RWPE1 (cell line): ENCODE measurements around the gene CMTM2.
"Not testable (repeated sequence)": the region's sequence is repeated elsewhere in the genome, so short reads cannot be mapped to it uniquely, and the experiment has no call there.

Experiments
- CTCF ChIA-PET: fragments of 350-600 bp; sonication (Branson Sonifier 250); formaldehyde crosslinking; extraction: SDS; loops from one replicate; lab custom pipeline; 2021; lab: Yijun Ruan, JAX
- POLR2A ChIA-PET: fragments of 400-600 bp; formaldehyde crosslinking; extraction: SDS; loops from one replicate; lab custom pipeline; 2020; ENCODE audit warnings: antibody characterized with exemption; ENCODE audit not compliant: low non-redundant PET; lab: Yijun Ruan, JAX
- DNase-seq: peaks from one replicate; pipeline ENCODE4 v3.0.0; 2012; ENCODE audit warnings: low spot score
- H3K27ac ChIP-seq: fragments of 450-650 bp; 2 replicates; pipeline ENCODE4 v1.5.1; 2017
- CTCF ChIP-seq: fragments of 450-650 bp; conservative IDR thresholded peaks from 2 replicates; pipeline ENCODE4 v1.5.1; 2017; ENCODE audit warnings: low read depth, mild to moderate bottlenecking

CMTM2 gene

GRCh38 chr16:66610111-66610820 is 31.0 kb downstream of the CMTM2 start:
- no peak for TF ChIP-seq CTCF
- CTCF ChIA-PET, result interaction anchor here (1.0 kb wide), 1 partner anchor 41 kb away, joined by 4 read pairs; no protein-coding TSS in a partner anchor
- POLR2A ChIA-PET, result no interaction called here

GRCh38 chr16:66611911-66612310 is 32.6 kb downstream of the CMTM2 start:
- H3K27ac ChIP-seq, result peak overlapping the region; percentile 88; the same call in 1 of the 2 replicates
- POLR2A ChIA-PET, DNase-seq, CTCF ChIA-PET: not testable (repeated sequence)

More at GRCh38 chr16:66610111-66610820, 31.0 kb downstream of the CMTM2 start:
- no peak for DNase-seq
- peak overlapping the region; percentile 88 for H3K27ac ChIP-seq

GRCh38 chr16:66612422-66612821 is 33.2 kb downstream of the CMTM2 start:
- peak overlapping the region; percentile 88; the same call in 1 of the 2 replicates for H3K27ac ChIP-seq
- no peak for DNase-seq
- CTCF ChIA-PET, result no interaction called here
- POLR2A ChIA-PET, result no interaction called here
- TF ChIP-seq CTCF, result no peak

GRCh38 chr16:66614161-66614802 is 35.0 kb downstream of the CMTM2 start:
- no peak for DNase-seq
- TF ChIP-seq CTCF, result no peak
- H3K27ac ChIP-seq, result peak overlapping the region; percentile 49
- POLR2A ChIA-PET, result no interaction called here
- CTCF ChIA-PET, result interaction anchor here (1.2 kb wide), 1 partner anchor 37 kb away, joined by 3 read pairs; no protein-coding TSS in a partner anchor

GRCh38 chr16:66616169-66616568 is 36.9 kb downstream of the CMTM2 start:
- TF ChIP-seq CTCF, result no peak
- no peak for DNase-seq
- peak overlapping the region; percentile 48 for H3K27ac ChIP-seq
- POLR2A ChIA-PET, result no interaction called here
- CTCF ChIA-PET, result no interaction called here

- no peak for TF ChIP-seq CTCF
- POLR2A ChIA-PET, result no interaction called here
- H3K27ac ChIP-seq, result peak overlapping the region; percentile 48
- CTCF ChIA-PET, result interaction anchor here (2.8 kb wide), 1 partner anchor 8 kb away, joined by 20 read pairs; no protein-coding TSS in a partner anchor
- DNase-seq, result no peak
These were observed 37.3 kb downstream of the CMTM2 start for GRCh38 chr16:66616592-66616991.
